Measurements from ENCODE around the gene CACNA1C.

GRCh38 chr12:2263901-2264300 is 211.1 kb downstream of the CACNA1C start:
- TF ChIP-seq, protein P1, sequence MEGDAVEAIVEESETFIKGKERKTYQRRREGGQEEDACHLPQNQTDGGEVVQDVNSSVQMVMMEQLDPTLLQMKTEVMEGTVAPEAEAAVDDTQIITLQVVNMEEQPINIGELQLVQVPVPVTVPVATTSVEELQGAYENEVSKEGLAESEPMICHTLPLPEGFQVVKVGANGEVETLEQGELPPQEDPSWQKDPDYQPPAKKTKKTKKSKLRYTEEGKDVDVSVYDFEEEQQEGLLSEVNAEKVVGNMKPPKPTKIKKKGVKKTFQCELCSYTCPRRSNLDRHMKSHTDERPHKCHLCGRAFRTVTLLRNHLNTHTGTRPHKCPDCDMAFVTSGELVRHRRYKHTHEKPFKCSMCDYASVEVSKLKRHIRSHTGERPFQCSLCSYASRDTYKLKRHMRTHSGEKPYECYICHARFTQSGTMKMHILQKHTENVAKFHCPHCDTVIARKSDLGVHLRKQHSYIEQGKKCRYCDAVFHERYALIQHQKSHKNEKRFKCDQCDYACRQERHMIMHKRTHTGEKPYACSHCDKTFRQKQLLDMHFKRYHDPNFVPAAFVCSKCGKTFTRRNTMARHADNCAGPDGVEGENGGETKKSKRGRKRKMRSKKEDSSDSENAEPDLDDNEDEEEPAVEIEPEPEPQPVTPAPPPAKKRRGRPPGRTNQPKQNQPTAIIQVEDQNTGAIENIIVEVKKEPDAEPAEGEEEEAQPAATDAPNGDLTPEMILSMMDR (IDR thresholded peaks at IDR 0.05), result no peak
- TF ChIP-seq POLR2A (IDR thresholded peaks at IDR 0.05), result no peak

All from esophagus squamous epithelium (tissue), 4 donors.